ENCODE measurements around the gene DLK2. TPM values are rescaled to one million over a fixed set of nuclear protein-coding genes. Genes with fewer than 3 reads are reported as not detected.

The DLK2 gene
- total and polyA plus RNA-seq, 2 of the 13 experiments (the other 11 are each of a cell fraction or from before 2014, with no cell fraction given), result 1.2 to 3.8 TPM

GRCh38 chr6:43477235-43478007, 22.1 kb upstream of the DLK2 start, which contains the start of gene TJAP1 (continued):
- peak; percentile 35; the same call in 1 of the 2 replicates for TF ChIP-seq ATF2 (CRISPR knock-in tag; IDR thresholded peaks at IDR 0.05)
- TF ChIP-seq ZNF225 (CRISPR knock-in tag; IDR thresholded peaks at IDR 0.05), result no peak
- TF ChIP-seq MBD4 (IDR thresholded peaks at IDR 0.05; ENCODE audit: borderline replicate concordance, low read length), result no peak
- no peak for TF ChIP-seq U2AF2 (IDR thresholded peaks at IDR 0.05; ENCODE audit: low read depth, low read length)
- TF ChIP-seq ZNF670 (CRISPR knock-in tag; IDR thresholded peaks at IDR 0.05; ENCODE audit: borderline replicate concordance), result no peak
- TF ChIP-seq, protein P1, sequence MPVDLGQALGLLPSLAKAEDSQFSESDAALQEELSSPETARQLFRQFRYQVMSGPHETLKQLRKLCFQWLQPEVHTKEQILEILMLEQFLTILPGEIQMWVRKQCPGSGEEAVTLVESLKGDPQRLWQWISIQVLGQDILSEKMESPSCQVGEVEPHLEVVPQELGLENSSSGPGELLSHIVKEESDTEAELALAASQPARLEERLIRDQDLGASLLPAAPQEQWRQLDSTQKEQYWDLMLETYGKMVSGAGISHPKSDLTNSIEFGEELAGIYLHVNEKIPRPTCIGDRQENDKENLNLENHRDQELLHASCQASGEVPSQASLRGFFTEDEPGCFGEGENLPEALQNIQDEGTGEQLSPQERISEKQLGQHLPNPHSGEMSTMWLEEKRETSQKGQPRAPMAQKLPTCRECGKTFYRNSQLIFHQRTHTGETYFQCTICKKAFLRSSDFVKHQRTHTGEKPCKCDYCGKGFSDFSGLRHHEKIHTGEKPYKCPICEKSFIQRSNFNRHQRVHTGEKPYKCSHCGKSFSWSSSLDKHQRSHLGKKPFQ (CRISPR knock-in tag; IDR thresholded peaks at IDR 0.05; ENCODE audit: insufficient replicate concordance), result no peak
- no peak for TF ChIP-seq ZNF484 (CRISPR knock-in tag; IDR thresholded peaks at IDR 0.05; ENCODE audit: borderline replicate concordance, low read depth)
- peak; percentile 90 for TF ChIP-seq SPEN (CRISPR knock-in tag; IDR thresholded peaks at IDR 0.05; ENCODE audit: low read depth)
- TF ChIP-seq SCMH1 (CRISPR knock-in tag; IDR thresholded peaks at IDR 0.05; ENCODE audit: borderline replicate concordance), result no peak
- TF ChIP-seq, protein P2, sequence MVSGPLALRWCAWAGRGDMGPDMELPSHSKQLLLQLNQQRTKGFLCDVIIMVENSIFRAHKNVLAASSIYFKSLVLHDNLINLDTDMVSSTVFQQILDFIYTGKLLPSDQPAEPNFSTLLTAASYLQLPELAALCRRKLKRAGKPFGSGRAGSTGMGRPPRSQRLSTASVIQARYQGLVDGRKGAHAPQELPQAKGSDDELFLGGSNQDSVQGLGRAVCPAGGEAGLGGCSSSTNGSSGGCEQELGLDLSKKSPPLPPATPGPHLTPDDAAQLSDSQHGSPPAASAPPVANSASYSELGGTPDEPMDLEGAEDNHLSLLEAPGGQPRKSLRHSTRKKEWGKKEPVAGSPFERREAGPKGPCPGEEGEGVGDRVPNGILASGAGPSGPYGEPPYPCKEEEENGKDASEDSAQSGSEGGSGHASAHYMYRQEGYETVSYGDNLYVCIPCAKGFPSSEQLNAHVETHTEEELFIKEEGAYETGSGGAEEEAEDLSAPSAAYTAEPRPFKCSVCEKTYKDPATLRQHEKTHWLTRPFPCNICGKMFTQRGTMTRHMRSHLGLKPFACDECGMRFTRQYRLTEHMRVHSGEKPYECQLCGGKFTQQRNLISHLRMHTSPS (CRISPR knock-in tag; IDR thresholded peaks at IDR 0.05; ENCODE audit: low read depth), result no peak
- TF ChIP-seq ZBTB3 (CRISPR knock-in tag; IDR thresholded peaks at IDR 0.05; ENCODE audit: borderline replicate concordance, low read depth), result peak; percentile 28; the same call in 1 of the 2 replicates
- TF ChIP-seq ZXDC (CRISPR knock-in tag; IDR thresholded peaks at IDR 0.05), result no peak
- no peak for TF ChIP-seq ZNF235 (CRISPR knock-in tag; IDR thresholded peaks at IDR 0.05; ENCODE audit: borderline replicate concordance)
- no peak for TF ChIP-seq ZNF530 (CRISPR knock-in tag; IDR thresholded peaks at IDR 0.05; ENCODE audit: low read depth)
- TF ChIP-seq ZSCAN12 (CRISPR knock-in tag; IDR thresholded peaks at IDR 0.05), result no peak
- TF ChIP-seq, protein P3, sequence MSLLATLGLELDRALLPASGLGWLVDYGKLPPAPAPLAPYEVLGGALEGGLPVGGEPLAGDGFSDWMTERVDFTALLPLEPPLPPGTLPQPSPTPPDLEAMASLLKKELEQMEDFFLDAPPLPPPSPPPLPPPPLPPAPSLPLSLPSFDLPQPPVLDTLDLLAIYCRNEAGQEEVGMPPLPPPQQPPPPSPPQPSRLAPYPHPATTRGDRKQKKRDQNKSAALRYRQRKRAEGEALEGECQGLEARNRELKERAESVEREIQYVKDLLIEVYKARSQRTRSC (CRISPR knock-in tag; IDR thresholded peaks at IDR 0.05; ENCODE audit: low read depth), result no peak
- TF ChIP-seq MTF2 (CRISPR knock-in tag; IDR thresholded peaks at IDR 0.05; ENCODE audit: borderline replicate concordance), result no peak
- TF ChIP-seq ZFP1 (CRISPR knock-in tag; IDR thresholded peaks at IDR 0.05), result 0 out of 2 replicates have a peak, but pooled peaks have one; percentile 40
